ENCODE results near the gene RAD23A.

GRCh38 chr19:12995596-12996405 lies 50.1 kb downstream of the RAD23A start:
- no peak for TF ChIP-seq CTCF (IDR thresholded peaks at IDR 0.05; ENCODE audit: poor library complexity, severe bottlenecking)
- no peak for TF ChIP-seq TAF1 (IDR thresholded peaks at IDR 0.05; ENCODE audit: low read depth)
- TF ChIP-seq EP300 (conservative IDR thresholded peaks at IDR 0.05; ENCODE audit: poor library complexity, severe bottlenecking), result no peak
- no peak for TF ChIP-seq POLR2AphosphoS5 (IDR thresholded peaks at IDR 0.05)
- no peak for TF ChIP-seq REST (IDR thresholded peaks at IDR 0.05; ENCODE audit: borderline replicate concordance)
- TF ChIP-seq MXI1 (conservative IDR thresholded peaks at IDR 0.05; ENCODE audit: poor library complexity, severe bottlenecking), result no peak
- TF ChIP-seq EZH2 (IDR thresholded peaks at IDR 0.05; ENCODE audit: borderline replicate concordance, insufficient read depth, low read length, poor library complexity, severe bottlenecking), result no peak
- no peak for TF ChIP-seq RAD21 (conservative IDR thresholded peaks at IDR 0.05)
- no peak for TF ChIP-seq SMC3 (conservative IDR thresholded peaks at IDR 0.05; ENCODE audit: poor library complexity)
